ENCODE results near the gene PSENEN. TPM values are rescaled to one million over a fixed set of nuclear protein-coding genes. Genes with fewer than 3 reads are reported as not detected.

PSENEN gene
- total and polyA plus RNA-seq, 2 donors from 2014 or later: 84.0 to 185 TPM

- no peak for FAIRE-seq
- peak in 1 of 5 donors; percentile 42 for DNase-seq
- intact Hi-C loops (cut with DNase I): no loop called here
- H3K27ac ChIP-seq (ENCODE audit: low read depth in 2 of 2, low read length in 2 of 2): no peak overlapping the region
- H3K4me3 ChIP-seq (ENCODE audit: low read length in 3 of 3): no peak overlapping the region
- H3K27me3 ChIP-seq (ENCODE audit: control insufficient read depth, insufficient read depth, low read length): no peaks in the 10 kb centered on the region
- H3K4me1 ChIP-seq (ENCODE audit: control insufficient read depth in 2 of 3, insufficient read depth in 2 of 3, low read depth in 1 of 3, low read length in 3 of 3): peaks cover 0 to 8% (median 0%) of the 10 kb centered on the region in 3 donors
- no peak for TF ChIP-seq CTCF (IDR thresholded peaks at IDR 0.05; ENCODE audit: borderline replicate concordance, extremely low read depth, insufficient read depth)
- peaks cover 0 to 10% (median 4%) of the 10 kb centered on the region in 3 donors for H3K36me3 ChIP-seq (ENCODE audit: control insufficient read depth in 2 of 3, insufficient read depth in 3 of 3, low read length in 3 of 3)
- H3K9ac ChIP-seq (ENCODE audit: low read length in 3 of 3): no peak overlapping the region
- H3K9me3 ChIP-seq (ENCODE audit: control insufficient read depth in 2 of 3, insufficient read depth in 1 of 3, low read length in 3 of 3): no peaks in the 10 kb centered on the region
These were observed 14.2 kb downstream of the PSENEN start for GRCh38 chr19:35759697-35760096.

- DNase-seq: no peak
These were observed 15.4 kb downstream of the PSENEN start for GRCh38 chr19:35760711-35761349.

GRCh38 chr19:35764432-35765315 is 19.2 kb downstream of the PSENEN start:
- Histone ChIP-seq H3K27ac (ENCODE audit: low read depth in 2 of 2, low read length in 2 of 2) (no peak overlapping the region), H3K27me3 (ENCODE audit: control insufficient read depth, insufficient read depth, low read length) (no peaks in the 10 kb centered on the region), H3K4me3 (ENCODE audit: low read length in 3 of 3) (no peak overlapping the region), H3K9ac (ENCODE audit: low read length in 3 of 3) (no peak overlapping the region), H3K9me3 (ENCODE audit: control insufficient read depth in 2 of 3, insufficient read depth in 1 of 3, low read length in 3 of 3) (no peaks in the 10 kb centered on the region), H3K4me1 (ENCODE audit: control insufficient read depth in 2 of 3, insufficient read depth in 2 of 3, low read depth in 1 of 3, low read length in 3 of 3) (peaks cover 0 to 3% (median 0%) of the 10 kb centered on the region in 3 donors), H3K36me3 (ENCODE audit: control insufficient read depth in 2 of 3, insufficient read depth in 3 of 3, low read length in 3 of 3) (peaks cover 0 to 10% (median 4%) of the 10 kb centered on the region in 3 donors)
- no peak for FAIRE-seq
- intact Hi-C loops (cut with DNase I): no loop called here
- DNase-seq: peak in 1 of 5 donors; percentile 31
- no peak for TF ChIP-seq CTCF (IDR thresholded peaks at IDR 0.05; ENCODE audit: borderline replicate concordance, extremely low read depth, insufficient read depth)

More at GRCh38 chr19:35760711-35761349, 15.4 kb downstream of the PSENEN start:
- no peak for FAIRE-seq
- Histone ChIP-seq H3K4me1 (ENCODE audit: control insufficient read depth in 2 of 3, insufficient read depth in 2 of 3, low read depth in 1 of 3, low read length in 3 of 3) (peaks cover 0 to 8% (median 0%) of the 10 kb centered on the region in 3 donors), H3K27me3 (ENCODE audit: control insufficient read depth, insufficient read depth, low read length) (no peaks in the 10 kb centered on the region), H3K27ac (ENCODE audit: low read depth in 2 of 2, low read length in 2 of 2) (no peak overlapping the region), H3K9me3 (ENCODE audit: control insufficient read depth in 2 of 3, insufficient read depth in 1 of 3, low read length in 3 of 3) (no peaks in the 10 kb centered on the region), H3K36me3 (ENCODE audit: control insufficient read depth in 2 of 3, insufficient read depth in 3 of 3, low read length in 3 of 3) (peaks cover 0 to 10% (median 4%) of the 10 kb centered on the region in 3 donors), H3K4me3 (ENCODE audit: low read length in 3 of 3) (no peak overlapping the region), H3K9ac (ENCODE audit: low read length in 3 of 3) (no peak overlapping the region)
- no peak for TF ChIP-seq CTCF (IDR thresholded peaks at IDR 0.05; ENCODE audit: borderline replicate concordance, extremely low read depth, insufficient read depth)
- intact Hi-C loops (cut with DNase I): no loop called here
